Tibial artery (tissue), 4 donors: Measurements from ENCODE around the gene SGO2.

Experiments
- DNase-seq, 2 donors: peaks; one replicate each; pipeline ENCODE4 v3.0.0-alpha.2; 2019
- H3K27ac ChIP-seq, 2 donors: fragments of 200-600 bp; sonication (generic) in 1 of 2; 1 replicate in 1 of 2; 2 replicates in 1 of 2; pipeline ENCODE4 v1.5.1; 2018 to 2019; ENCODE audit warnings: mild to moderate bottlenecking in 1 of 2
- H3K27me3 ChIP-seq, 2 donors: fragments of 200-600 bp; sonication (generic) in 1 of 2; one replicate each; pipeline versions ENCODE4 v1.5.1 to v1.6.0; 2016 to 2019
- H3K36me3 ChIP-seq, 3 donors: fragments of 200-600 bp; sonication (generic) in 2 of 3; one replicate each; pipeline ENCODE4 v1.5.1; 2016 to 2019; ENCODE audit warnings: mild to moderate bottlenecking in 2 of 3
- H3K4me1 ChIP-seq, 4 donors: fragments of 200-600 bp; sonication (generic) in 2 of 4; 1 replicate in 3 of 4; 2 replicates in 1 of 4; pipeline ENCODE4 v1.5.1; 2016 to 2019
- H3K4me3 ChIP-seq, 2 donors: fragments of 200-600 bp; sonication (generic) in 1 of 2; 1 replicate in 1 of 2; 2 replicates in 1 of 2; pipeline ENCODE4 v1.5.1; 2018 to 2019; ENCODE audit warnings: mild to moderate bottlenecking in 2 of 2
- H3K9me3 ChIP-seq, 3 donors: fragments of 200-600 bp; sonication (generic) in 1 of 3; one replicate each; pipeline ENCODE4 v1.5.1; 2016 to 2019
- CTCF ChIP-seq, 2 experiments: fragments of 200-600 bp in 1 of 2; fragments of 450-650 bp in 1 of 2; IDR thresholded peaks; one replicate each; pipeline ENCODE4 v1.5.1; 2017 to 2019; ENCODE audit warnings: antibody characterized with exemption in 2 of 2, mild to moderate bottlenecking in 1 of 2, moderate library complexity in 1 of 2
- intact Hi-C: fragments of 100-400 bp; cut with DNase I; formaldehyde crosslinking; loops from one replicate; pipeline ENCODE4 v1.15.0; 2023; ENCODE audit warnings: low total_unique reads

The SGO2 gene

DNA sequence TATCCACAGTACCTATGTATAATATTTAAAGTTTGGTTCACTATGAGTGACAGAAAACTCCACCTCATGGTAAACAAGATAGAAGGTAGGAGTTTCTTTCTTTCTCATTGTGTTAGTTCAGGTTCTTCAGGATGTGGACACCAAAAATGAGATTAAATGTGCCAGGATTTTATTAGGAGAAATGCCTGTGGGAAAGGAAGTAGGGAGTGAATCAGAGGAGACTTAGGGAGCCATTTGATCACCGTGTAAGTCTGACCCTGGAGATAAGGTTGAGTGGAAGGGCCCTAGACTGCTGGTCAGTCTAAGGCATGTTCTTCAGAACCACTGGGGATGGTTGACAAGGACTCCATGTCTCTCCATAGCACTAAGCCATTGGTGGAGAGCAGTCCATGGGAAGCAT lies 67.9 kb downstream of the SGO2 start:
- intact Hi-C loops, result no loop called here
- DNase-seq, result no peak
- peaks cover 11 to 20% (median 20%) of the 10 kb centered on the region in 3 donors for H3K36me3 ChIP-seq
- H3K4me3 ChIP-seq, result no peak overlapping the region
- no peak for TF ChIP-seq CTCF (IDR thresholded peaks at IDR 0.05)
- no peak overlapping the region for H3K27ac ChIP-seq
- peaks cover 0 to 3% (median 0%) of the 10 kb centered on the region in 4 donors for H3K4me1 ChIP-seq
- no peaks in the 10 kb centered on the region for H3K27me3 ChIP-seq
- H3K9me3 ChIP-seq, result peaks cover 0 to 4% (median 0%) of the 10 kb centered on the region in 3 donors

GRCh38 chr2:200595913-200596312 lies 69.9 kb downstream of the SGO2 start:
- Histone ChIP-seq H3K27me3 (no peaks in the 10 kb centered on the region), H3K36me3 (peaks cover 11 to 29% (median 24%) of the 10 kb centered on the region in 3 donors), H3K4me1 (no peaks in the 10 kb centered on the region), H3K27ac (no peak overlapping the region), H3K4me3 (no peak overlapping the region), H3K9me3 (peaks cover 0 to 4% (median 0%) of the 10 kb centered on the region in 3 donors)
- intact Hi-C loops, result no loop called here
- no peak for DNase-seq
- TF ChIP-seq CTCF (IDR thresholded peaks at IDR 0.05), result no peak

DNA sequence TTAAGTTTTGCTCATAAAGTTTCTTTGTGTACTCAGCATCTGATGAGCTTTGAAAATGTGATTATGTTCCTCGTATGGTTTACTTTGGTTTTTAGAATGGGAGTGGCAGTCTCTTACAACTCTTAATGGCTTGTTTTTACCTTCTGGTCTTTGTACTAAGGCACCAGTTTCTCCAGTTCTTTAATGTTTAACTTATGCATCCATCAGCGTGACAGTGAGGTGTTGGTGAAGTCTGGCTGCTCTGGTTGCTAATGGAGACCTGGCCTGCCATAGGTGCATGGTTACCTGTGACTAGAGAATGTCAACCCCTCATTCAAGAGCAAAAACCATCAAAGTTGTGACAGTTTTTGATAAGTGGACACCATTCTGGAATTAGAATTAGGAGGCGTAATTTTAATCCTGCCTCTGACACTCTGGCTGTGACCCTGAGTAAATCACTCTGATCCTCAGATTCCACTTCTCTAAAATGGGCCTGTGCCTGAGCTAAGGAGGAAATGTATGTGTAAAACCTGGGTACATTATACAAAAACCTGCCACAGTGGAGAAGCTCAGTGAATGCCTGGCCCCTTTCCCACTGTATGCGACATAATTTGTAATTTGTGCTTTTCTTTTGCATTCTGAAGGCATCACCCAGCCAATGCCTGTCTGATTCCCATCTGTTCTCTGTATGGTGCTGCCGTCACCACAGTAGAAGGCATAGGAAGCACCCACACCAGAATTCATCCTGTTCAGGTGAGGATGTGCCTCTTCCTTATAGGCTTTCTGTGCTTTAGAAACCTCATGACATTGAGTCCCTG lies 71.0 kb downstream of the SGO2 start:
- H3K9me3 ChIP-seq, result peaks cover 0 to 4% (median 0%) of the 10 kb centered on the region in 3 donors
- H3K36me3 ChIP-seq, result peaks cover 11 to 29% (median 24%) of the 10 kb centered on the region in 3 donors
- no peak overlapping the region for H3K27ac ChIP-seq
- no peaks in the 10 kb centered on the region for H3K4me1 ChIP-seq
- no peaks in the 10 kb centered on the region for H3K27me3 ChIP-seq
- TF ChIP-seq CTCF (IDR thresholded peaks at IDR 0.05), result no peak
- DNase-seq, result no peak
- no peak overlapping the region for H3K4me3 ChIP-seq
- intact Hi-C loops, result no loop called here

DNA sequence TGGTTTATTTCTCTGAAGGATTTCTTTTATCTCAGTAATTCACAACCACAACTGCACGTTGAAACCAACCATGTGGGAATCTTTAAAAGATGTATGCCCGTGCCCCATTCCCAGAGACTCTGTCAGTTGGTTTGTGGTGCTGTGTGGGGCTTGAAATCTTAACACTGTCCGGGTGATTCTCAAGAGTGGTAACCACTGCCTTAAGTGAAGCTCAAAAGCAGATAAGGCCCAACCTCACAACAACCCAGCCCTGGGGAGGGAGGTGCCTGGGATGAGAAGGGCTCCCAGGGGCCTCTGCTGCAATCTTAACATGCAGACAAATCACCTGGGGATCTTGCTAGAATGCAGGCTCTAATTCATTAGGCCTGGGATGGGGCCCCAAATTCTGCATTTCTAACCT lies 73.2 kb downstream of the SGO2 start:
- TF ChIP-seq CTCF (IDR thresholded peaks at IDR 0.05), result no peak
- H3K27me3 ChIP-seq, result no peaks in the 10 kb centered on the region
- intact Hi-C loops, result no loop called here

DNA sequence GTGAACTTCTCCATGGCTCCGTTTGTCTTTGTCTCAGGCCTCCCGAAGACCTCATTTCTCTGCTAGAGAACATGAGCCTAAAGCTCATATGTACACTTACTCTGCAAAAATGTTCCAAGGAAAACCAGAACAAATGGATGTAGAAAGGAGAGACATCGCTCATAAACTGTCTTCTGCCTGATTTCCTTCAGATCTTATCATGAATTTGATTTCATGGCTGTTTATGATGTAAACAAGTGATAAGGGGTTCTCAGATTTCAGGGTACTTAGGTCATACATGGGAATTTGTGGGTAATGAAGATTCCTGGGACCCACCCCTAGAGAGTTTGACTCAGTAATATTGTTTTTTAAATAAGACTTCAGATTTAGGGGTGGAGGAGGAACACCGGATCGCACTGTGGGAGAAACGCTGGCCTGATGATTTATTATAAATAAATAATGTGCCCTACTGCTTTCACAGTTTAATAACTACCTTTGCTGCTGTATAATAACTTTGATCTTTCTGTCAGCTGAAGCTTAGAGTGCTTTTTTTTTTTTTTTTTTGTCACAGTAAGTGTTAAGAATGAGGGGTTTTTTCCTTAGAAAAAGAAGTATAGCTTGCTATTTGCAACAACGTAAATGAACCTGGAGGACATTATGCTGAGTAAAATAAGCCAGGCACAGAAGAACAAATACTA lies 74.7 kb downstream of the SGO2 start:
- Histone ChIP-seq H3K27ac (no peak overlapping the region), H3K27me3 (no peaks in the 10 kb centered on the region), H3K36me3 (peaks cover 7 to 29% (median 25%) of the 10 kb centered on the region in 3 donors), H3K9me3 (peaks cover 0 to 4% (median 0%) of the 10 kb centered on the region in 3 donors), H3K4me3 (no peak overlapping the region), H3K4me1 (no peaks in the 10 kb centered on the region)
- DNase-seq, result no peak
- intact Hi-C loops, result no loop called here
- TF ChIP-seq CTCF (IDR thresholded peaks at IDR 0.05), result no peak

More for the DNA sequence above, 73.2 kb downstream of the SGO2 start:
- no peak overlapping the region for H3K27ac ChIP-seq
- H3K9me3 ChIP-seq, result peaks cover 0 to 4% (median 0%) of the 10 kb centered on the region in 3 donors
- H3K36me3 ChIP-seq, result peaks cover 11 to 31% (median 29%) of the 10 kb centered on the region in 3 donors
- no peak for DNase-seq
- H3K4me1 ChIP-seq, result no peaks in the 10 kb centered on the region
- H3K4me3 ChIP-seq, result no peak overlapping the region
